Lower leg skin (tissue), 4 donors: ENCODE measurements around the gene CEP290. TPM values are rescaled to one million over a fixed set of nuclear protein-coding genes. Genes with fewer than 3 reads are reported as not detected.

ENCODE experiments used
- DNase-seq, 2 donors: peaks; one replicate each; pipeline ENCODE4 v3.0.0-alpha.2; 2019; ENCODE audit warnings: low spot score in 2 of 2
- H3K4me3 ChIP-seq: fragments of 200-600 bp; sonication (generic); 2 replicates; pipeline ENCODE4 v1.5.1; 2017; ENCODE audit warnings: mild to moderate bottlenecking, low read depth; ENCODE audit not compliant: poor library complexity, severe bottlenecking
- POLR2A ChIP-seq, 2 donors: fragments of 450-650 bp; IDR thresholded peaks; one replicate each; pipeline ENCODE4 v1.6.1; 2016 to 2017; ENCODE audit warnings: antibody characterized with exemption in 2 of 2, mild to moderate bottlenecking in 1 of 2, moderate library complexity in 1 of 2
- WGBS, 2 donors: methylation state at CpG; one replicate each; pipeline ENCODE4 v1.1.5; 2018; 5-methylcytosine and 5-hydroxymethylcytosine counted together
- intact Hi-C: fragments of 100-400 bp; cut with DNase I; formaldehyde crosslinking; loops from one replicate; pipeline ENCODE4 v1.15.0; 2023; ENCODE audit warnings: low total_unique reads
- total RNA-seq, 4 donors: library from RNA; depleted of rRNA; stranded (reverse); fragments of >200 nt; gene quantifications; one replicate each; pipeline ENCODE4 v1.1.0, GENCODE V29; 2016
- TF ChIP-seq, protein P1 (sequence below), 3 donors: fragments of 450-650 bp; IDR thresholded peaks; one replicate each; pipeline ENCODE4 v1.5.1; 2016; ENCODE audit warnings: antibody characterized with exemption in 3 of 3, mild to moderate bottlenecking in 3 of 3, moderate library complexity in 2 of 3

The CEP290 gene
- total RNA-seq, 4 donors from 2014 or later = 3.0 to 5.8 (median 3.7) TPM

DNA sequence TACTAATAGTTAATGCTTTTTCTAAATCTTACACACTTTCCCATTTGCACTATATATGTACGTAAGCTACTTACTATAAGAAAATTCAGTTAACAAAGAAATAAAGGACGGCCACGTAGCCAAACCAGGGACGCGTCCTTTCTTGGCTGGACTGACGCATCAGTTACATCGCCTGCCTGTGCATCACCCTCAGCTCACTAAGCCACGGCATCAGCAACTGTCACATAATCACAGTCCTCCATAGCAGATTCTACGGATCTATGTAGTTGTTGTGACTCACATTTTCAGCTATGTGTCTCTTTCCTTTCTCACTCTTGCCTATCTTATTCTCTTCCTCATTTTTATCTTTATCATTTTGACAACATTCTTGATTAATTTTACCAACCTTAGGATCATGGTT lies 74.6 kb downstream of the CEP290 start:
- 96 to 98% methylated on average over 9 of the region's 9 CpGs for WGBS, 2 donors
- intact Hi-C loops = no loop called here
- TF ChIP-seq, protein P1, sequence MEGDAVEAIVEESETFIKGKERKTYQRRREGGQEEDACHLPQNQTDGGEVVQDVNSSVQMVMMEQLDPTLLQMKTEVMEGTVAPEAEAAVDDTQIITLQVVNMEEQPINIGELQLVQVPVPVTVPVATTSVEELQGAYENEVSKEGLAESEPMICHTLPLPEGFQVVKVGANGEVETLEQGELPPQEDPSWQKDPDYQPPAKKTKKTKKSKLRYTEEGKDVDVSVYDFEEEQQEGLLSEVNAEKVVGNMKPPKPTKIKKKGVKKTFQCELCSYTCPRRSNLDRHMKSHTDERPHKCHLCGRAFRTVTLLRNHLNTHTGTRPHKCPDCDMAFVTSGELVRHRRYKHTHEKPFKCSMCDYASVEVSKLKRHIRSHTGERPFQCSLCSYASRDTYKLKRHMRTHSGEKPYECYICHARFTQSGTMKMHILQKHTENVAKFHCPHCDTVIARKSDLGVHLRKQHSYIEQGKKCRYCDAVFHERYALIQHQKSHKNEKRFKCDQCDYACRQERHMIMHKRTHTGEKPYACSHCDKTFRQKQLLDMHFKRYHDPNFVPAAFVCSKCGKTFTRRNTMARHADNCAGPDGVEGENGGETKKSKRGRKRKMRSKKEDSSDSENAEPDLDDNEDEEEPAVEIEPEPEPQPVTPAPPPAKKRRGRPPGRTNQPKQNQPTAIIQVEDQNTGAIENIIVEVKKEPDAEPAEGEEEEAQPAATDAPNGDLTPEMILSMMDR (IDR thresholded peaks at IDR 0.05) = no peak
- TF ChIP-seq POLR2A (IDR thresholded peaks at IDR 0.05) = no peak
- DNase-seq = no peak
- H3K4me3 ChIP-seq = no peak overlapping the region

DNA sequence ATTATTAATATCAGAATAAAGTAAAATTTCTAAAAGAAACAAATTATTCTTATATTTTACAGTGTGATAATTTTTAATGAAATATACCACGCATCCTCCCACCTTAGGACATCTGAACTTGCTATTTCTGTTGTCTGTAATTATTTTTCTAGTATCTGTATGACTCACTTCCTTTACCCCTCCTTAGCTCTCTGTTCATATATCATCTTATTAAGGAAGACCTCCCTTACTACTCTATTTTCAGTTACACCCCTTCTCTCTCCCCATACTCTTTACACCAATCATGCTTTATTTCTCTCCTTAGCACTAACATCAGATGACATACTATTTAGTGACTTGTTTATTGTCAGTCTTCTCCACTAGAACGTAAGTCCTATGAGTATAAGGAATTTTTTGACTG lies 78.5 kb downstream of the CEP290 start:
- DNase-seq = no peak
- intact Hi-C loops = no loop called here
- no peak for TF ChIP-seq POLR2A (IDR thresholded peaks at IDR 0.05)
- 87 to 93% methylated on average over 2 of the region's 2 CpGs for WGBS, 2 donors
- H3K4me3 ChIP-seq = no peak overlapping the region

DNA sequence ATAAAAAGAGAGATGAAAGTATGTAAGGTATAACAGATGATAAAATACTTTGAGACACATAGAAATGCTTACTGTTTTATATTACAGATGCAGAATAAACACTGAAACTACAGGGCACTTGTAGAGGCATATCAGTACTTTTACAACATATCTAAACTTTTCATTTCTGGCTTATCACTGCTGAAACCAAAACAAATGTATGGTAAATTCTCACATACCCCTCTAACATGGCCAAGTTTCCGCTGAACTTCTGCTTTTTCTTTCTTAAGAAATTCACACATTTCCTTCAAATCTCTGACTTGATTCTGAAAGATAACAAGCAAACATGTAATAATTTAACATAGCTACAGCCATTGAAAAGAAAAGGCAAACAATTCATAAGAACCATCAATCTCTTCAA lies 79.4 kb downstream of the CEP290 start:
- no peak for DNase-seq
- no peak for TF ChIP-seq POLR2A (IDR thresholded peaks at IDR 0.05)
- TF ChIP-seq, protein P1 (IDR thresholded peaks at IDR 0.05) = no peak
- no peak overlapping the region for H3K4me3 ChIP-seq
- WGBS, 2 donors = 94% methylated on average over 1 of the region's 1 CpG
- intact Hi-C loops = no loop called here

DNA sequence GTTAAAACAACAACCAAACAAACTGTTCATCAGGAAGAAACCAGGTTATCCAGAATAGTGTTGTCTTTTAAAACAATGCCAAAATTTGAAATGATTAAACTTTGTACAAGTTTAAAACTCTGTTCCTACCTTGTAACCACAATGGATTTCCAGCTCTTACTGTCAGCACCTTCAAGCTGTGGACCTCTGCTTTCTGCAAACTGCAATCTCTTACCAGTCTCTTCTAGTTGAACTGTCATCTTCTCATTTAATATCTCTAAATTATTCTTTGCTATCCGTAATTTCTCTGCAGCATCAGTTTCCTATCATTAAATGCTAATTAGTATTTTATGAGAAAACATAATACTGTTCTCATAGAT lies 83.2 kb downstream of the CEP290 start:
- 88 to 93% methylated on average over 1 of the region's 1 CpG for WGBS, 2 donors
- no peak overlapping the region for H3K4me3 ChIP-seq
- intact Hi-C loops = no loop called here
- no peak for DNase-seq
- TF ChIP-seq, protein P1 (IDR thresholded peaks at IDR 0.05) = no peak
- no peak for TF ChIP-seq POLR2A (IDR thresholded peaks at IDR 0.05)

DNA sequence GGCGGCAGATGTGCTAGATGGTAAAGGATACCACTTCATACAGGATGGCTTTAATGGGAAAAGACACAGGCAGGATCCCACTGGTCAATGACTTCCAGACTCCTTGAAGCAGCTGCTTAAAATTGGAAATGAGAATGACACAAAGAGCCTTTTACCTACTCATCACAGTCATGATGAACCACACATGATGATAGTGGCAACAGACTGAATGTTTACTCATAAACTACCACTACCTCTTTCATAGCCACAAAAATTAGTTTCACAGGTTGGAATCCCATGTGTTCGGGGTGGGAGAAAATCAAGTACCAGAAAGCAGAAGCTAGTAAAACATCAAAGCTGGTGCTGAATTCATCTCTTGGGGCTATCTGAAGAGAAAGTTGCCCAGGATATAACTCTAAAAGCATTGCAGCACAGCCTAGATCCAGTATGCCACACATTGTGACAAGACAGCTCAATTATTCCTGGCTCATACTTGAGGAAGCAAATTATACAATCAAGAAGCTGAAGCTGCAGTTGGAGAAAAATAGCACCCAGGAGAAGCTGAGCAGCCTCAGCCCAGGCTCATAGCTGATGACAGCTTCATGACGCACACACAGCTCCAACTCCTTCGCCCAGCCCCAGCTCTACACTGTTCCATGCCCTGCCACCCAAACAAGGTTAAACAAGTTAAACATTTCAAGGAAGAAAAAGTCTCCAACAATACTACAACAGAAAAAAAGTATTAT lies 83.7 kb downstream of the CEP290 start:
- WGBS, 2 donors = 86% methylated on average over 4 of the region's 4 CpGs

DNA sequence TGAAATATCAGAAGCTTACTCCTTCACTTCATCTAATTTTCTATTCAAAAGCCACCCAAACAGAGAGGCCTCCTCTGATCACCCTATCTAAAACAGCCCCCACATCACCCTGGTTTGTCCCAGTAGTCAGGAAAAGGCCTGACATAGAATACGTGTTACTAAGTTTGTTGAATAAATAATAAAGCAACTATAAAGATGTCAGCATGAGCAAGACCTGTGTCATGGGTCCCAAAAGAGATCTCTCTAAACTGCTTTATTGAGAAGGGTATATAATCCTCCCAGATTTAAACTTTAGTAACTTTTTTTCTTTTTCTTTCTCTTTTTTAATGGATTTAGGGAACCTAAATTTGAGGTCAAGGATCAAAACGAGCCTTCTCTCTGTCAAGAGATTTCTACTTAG lies 85.3 kb downstream of the CEP290 start:
- no peak for TF ChIP-seq POLR2A (IDR thresholded peaks at IDR 0.05)
- TF ChIP-seq, protein P1 (IDR thresholded peaks at IDR 0.05) = no peak
- no peak overlapping the region for H3K4me3 ChIP-seq
- intact Hi-C loops = no loop called here
- DNase-seq = no peak
- 90 to 92% methylated on average over 2 of the region's 2 CpGs for WGBS, 2 donors

More for the DNA sequence above, 83.7 kb downstream of the CEP290 start:
- no peak overlapping the region for H3K4me3 ChIP-seq
- intact Hi-C loops = no loop called here
- TF ChIP-seq POLR2A (IDR thresholded peaks at IDR 0.05) = no peak
- TF ChIP-seq, protein P1 (IDR thresholded peaks at IDR 0.05) = no peak
- no peak for DNase-seq
